Endothelial cell of umbilical vein (primary cell): ENCODE measurements around the gene NKD1. TPM values are rescaled to one million over a fixed set of nuclear protein-coding genes. Genes with fewer than 3 reads are reported as not detected.

Experiments used
- BruUV-seq: library from RNA; stranded (reverse); fragments of 400-500 nt; replicated peaks from 2 replicates; lab custom pipeline; 2021; lab: Mats Ljungman, UMichigan
- CTCF ChIA-PET: fragments of 300-600, 350-600 bp; sonication (Branson Sonifier 250); formaldehyde crosslinking; loops from one replicate; lab custom pipeline; 2021; ENCODE audit warnings: antibody characterized with exemption, inconsistent platforms; lab: Charles Lee
- POLR2A ChIA-PET: fragments of 300-600, 350-600 bp; sonication (Branson Sonifier 250); formaldehyde crosslinking; loops from one replicate; lab custom pipeline; 2021; ENCODE audit warnings: antibody characterized with exemption, inconsistent platforms; lab: Charles Lee
- DNase-seq: peaks from one replicate; pipeline ENCODE4 v3.0.0-alpha.2; 2011; ENCODE audit warnings: low read depth, low spot score
- FAIRE-seq: peaks from 2 replicates; lab custom pipeline; 2011; peaks lifted over from hg19 to GRCh38; lab: Jason Lieb, UNC
- H2AFZ ChIP-seq: 2 replicates; pipeline ENCODE4 v1.6.0; 2012; ENCODE audit warnings: low read depth, low read length, control low read depth, inconsistent platforms
- H3K27ac ChIP-seq: 2 replicates; pipeline ENCODE4 v1.5.1; 2011; ENCODE audit warnings: low read depth, mild to moderate bottlenecking, control low read depth, low read length, moderate library complexity; ENCODE audit not compliant: insufficient read depth
- H3K27me3 ChIP-seq, 2 experiments: 2 replicates each; pipeline versions ENCODE4 v1.6.0 to v1.6.1; 2011; ENCODE audit warnings: low read length in 2 of 2, mixed read lengths in 1 of 2; ENCODE audit not compliant: control insufficient read depth in 2 of 2, insufficient read depth in 2 of 2
- H3K36me3 ChIP-seq, 2 experiments: 2 replicates in 1 of 2; 3 replicates in 1 of 2; pipeline ENCODE4 v1.5.1; 2011; ENCODE audit warnings: low read length in 2 of 2, mild to moderate bottlenecking in 1 of 2, moderate library complexity in 1 of 2; ENCODE audit not compliant: control insufficient read depth in 2 of 2, insufficient read depth in 2 of 2; ENCODE audit errors: extremely low read depth in 1 of 2
- H3K4me1 ChIP-seq: 3 replicates; pipeline ENCODE4 v1.5.1; 2011; ENCODE audit warnings: mild to moderate bottlenecking, low read length; ENCODE audit not compliant: control insufficient read depth, insufficient read depth; ENCODE audit errors: extremely low read depth
- H3K4me2 ChIP-seq: 2 replicates; pipeline ENCODE4 v1.6.1; 2011; ENCODE audit warnings: low read length, control low read depth, mixed read lengths; ENCODE audit not compliant: insufficient read depth
- H3K4me3 ChIP-seq, 3 experiments: fragments of 200-600 bp in 1 of 3; sonication (generic), shearing (Covaris generic) in 1 of 3; replicated peaks in 1 of 3; 2 replicates each; pipeline ENCODE4 v1.5.1; 2011 to 2016; ENCODE audit warnings: control low read depth in 3 of 3, low read length in 3 of 3, mild to moderate bottlenecking in 2 of 3, inconsistent platforms in 1 of 3, low read depth in 1 of 3, moderate library complexity in 1 of 3; ENCODE audit not compliant: insufficient read depth in 1 of 3
- H3K79me2 ChIP-seq: 2 replicates; pipeline ENCODE4 v1.6.0; 2012; ENCODE audit warnings: low read length, inconsistent platforms; ENCODE audit not compliant: control insufficient read depth, insufficient read depth
- H3K9ac ChIP-seq: replicated peaks from 2 replicates; pipeline ENCODE3; 2011; ENCODE audit warnings: low read length, control low read depth; ENCODE audit not compliant: insufficient read depth; ENCODE audit errors: extremely low read depth
- H3K9me1 ChIP-seq: replicated peaks from 3 replicates; pipeline ENCODE4 v1.6.0; 2011; ENCODE audit warnings: mild to moderate bottlenecking, low read length; ENCODE audit not compliant: control insufficient read depth, insufficient read depth; ENCODE audit errors: extremely low read depth
- H3K9me3 ChIP-seq: replicated peaks from 2 replicates; pipeline ENCODE4 v1.5.1; 2012; ENCODE audit warnings: low read length, inconsistent platforms; ENCODE audit not compliant: control insufficient read depth, insufficient read depth
- H4K20me1 ChIP-seq: replicated peaks from 2 replicates; pipeline ENCODE3; 2011; ENCODE audit warnings: mild to moderate bottlenecking, low read length; ENCODE audit not compliant: control insufficient read depth, insufficient read depth; ENCODE audit errors: extremely low read depth
- CTCF ChIP-seq, 2 donors: IDR thresholded peaks; 1 replicate in 1 of 2; 2 replicates in 1 of 2; pipeline ENCODE4 v1.5.1; 2011; ENCODE audit warnings: low read length in 2 of 2, mild to moderate bottlenecking in 2 of 2, moderate library complexity in 2 of 2, control low read depth in 1 of 2, inconsistent platforms in 1 of 2, low read depth in 1 of 2; ENCODE audit not compliant: insufficient read depth in 1 of 2; ENCODE audit errors: extremely low read depth in 1 of 2
- EZH2 ChIP-seq: IDR thresholded peaks from 2 replicates; pipeline ENCODE4 v1.6.1; 2012; ENCODE audit warnings: borderline replicate concordance, low read depth, mild to moderate bottlenecking, moderate library complexity, low read length, inconsistent platforms; ENCODE audit not compliant: severe bottlenecking
- FOS ChIP-seq: IDR thresholded peaks from 2 replicates; pipeline ENCODE4 v1.6.1; 2011; ENCODE audit warnings: mild to moderate bottlenecking, low read length, moderate library complexity, borderline replicate concordance; ENCODE audit not compliant: insufficient read depth
- JUN ChIP-seq: IDR thresholded peaks from 2 replicates; pipeline ENCODE4 v1.6.1; 2011; ENCODE audit warnings: borderline replicate concordance, low read depth; ENCODE audit not compliant: insufficient read length, insufficient read depth
- MYC ChIP-seq: IDR thresholded peaks from one replicate; pipeline ENCODE4 v1.6.1; 2011; ENCODE audit warnings: mild to moderate bottlenecking, low read depth, low read length
- POLR2AphosphoS5 ChIP-seq: IDR thresholded peaks from 2 replicates; pipeline ENCODE4 v1.6.1; 2012; ENCODE audit warnings: low read depth, mild to moderate bottlenecking, control low read depth, low read length, moderate library complexity; ENCODE audit not compliant: insufficient read depth
- dilution Hi-C: fragments of 300-500 bp; cut with MboI; formaldehyde crosslinking; loops from one replicate; pipeline ENCODE4 v1.15.0; 2019; ENCODE audit warnings: low sequenced_read_pairs; ENCODE audit not compliant: extremely low pct_ligation_motif_present
- intact Hi-C: fragments of 100-400 bp; cut with micrococcal nuclease; formaldehyde crosslinking; loops from one replicate; pipeline ENCODE4 v1.10.0; 2022
- polyA plus RNA-seq, 4 experiments: library from polyadenylated mRNA; depleted of rRNA in 3 of 4; stranded (reverse) in 3 of 4; unstranded in 1 of 4; fragments of >200 nt; gene quantifications; 2 replicates each; pipeline versions ENCODE4 v1.2.1 to v1.2.3, GENCODE V29; 2011 to 2012; ENCODE audit warnings: missing spikeins in 1 of 4
- total RNA-seq: library from RNA; stranded (reverse); gene quantifications from 2 replicates; pipeline ENCODE4 v1.2.3, GENCODE V29; 2021

Gene NKD1
- total and polyA plus RNA-seq, 2 donors (not counting 3 experiments of a cell fraction or from before 2014, with no cell fraction given) = not detected

DNA sequence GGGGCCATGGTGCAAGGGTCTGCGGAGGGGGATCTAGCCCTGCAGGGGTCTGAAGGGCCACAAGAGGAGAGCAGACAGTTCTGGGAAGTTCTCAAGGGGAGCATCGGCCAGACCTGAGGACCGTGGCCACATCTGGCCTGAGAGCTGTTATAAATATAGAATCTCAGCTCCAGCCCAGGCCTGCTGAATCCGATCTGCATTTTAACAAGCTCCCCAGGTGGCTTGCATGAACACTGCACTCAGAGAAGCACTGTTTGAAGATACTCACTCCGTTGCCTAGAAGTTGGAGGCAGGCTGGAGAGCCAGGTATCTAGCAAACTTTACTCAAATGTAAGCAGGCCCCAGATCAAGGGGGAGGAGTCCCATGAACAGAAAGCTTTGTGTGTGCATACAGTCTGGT is 61.3 kb downstream of the NKD1 start:
- Histone ChIP-seq H3K27me3 (no peaks in the 10 kb centered on the region), H3K79me2 (no peaks in the 10 kb centered on the region), H4K20me1 (no peaks in the 10 kb centered on the region), H3K4me3 (no peak overlapping the region), H3K4me2 (no peak overlapping the region), H3K36me3 (no peaks in the 10 kb centered on the region), H2AFZ (no peak overlapping the region), H3K27ac (no peak overlapping the region), H3K4me1 (peaks cover 12% of the 10 kb centered on the region), H3K9ac (no peak overlapping the region), H3K9me1 (no peaks in the 10 kb centered on the region), H3K9me3 (no peaks in the 10 kb centered on the region)
- CTCF ChIA-PET = interaction anchor here (1.5 to 3.5 kb wide), 5 partner anchors 14 to 197 kb away, joined by 3 to 54 read pairs (median 5); no protein-coding TSS in a partner anchor
- dilution Hi-C loops = no loop called here
- FAIRE-seq (no peak), DNase-seq (no peak)
- intact Hi-C loops = no loop called here
- POLR2A ChIA-PET = no interaction called here
- no peak for TF ChIP-seq FOS
- TF ChIP-seq POLR2AphosphoS5 = no peak
- no peak for TF ChIP-seq MYC
- TF ChIP-seq JUN = no peak
- TF ChIP-seq EZH2 = no peak
- no peak for TF ChIP-seq CTCF (IDR thresholded peaks at IDR 0.05; ENCODE audit: extremely low read depth in 1 of 2, insufficient read depth in 1 of 2, low read depth in 1 of 2, low read length in 2 of 2)
- BruUV-seq = no TSS peak
